H4 (cell line): ENCODE data around the gene NUF2. TPM values are rescaled to one million over a fixed set of nuclear protein-coding genes. Genes with fewer than 3 reads are reported as not detected.

Experiments
- DNase-seq: peaks from one replicate; pipeline ENCODE4 v3.0.0-alpha.2; 2015; ENCODE audit warnings: low spot score
- total RNA-seq: library from RNA; depleted of rRNA; stranded (reverse); fragments of >200 nt; shearing (Covaris generic); gene quantifications from 2 replicates; pipeline ENCODE4 v1.2.3, GENCODE V29; 2014; rRNA removed

The NUF2 gene
- total RNA-seq, 1 experiment from 2014 or later: 22.0 TPM

DNA sequence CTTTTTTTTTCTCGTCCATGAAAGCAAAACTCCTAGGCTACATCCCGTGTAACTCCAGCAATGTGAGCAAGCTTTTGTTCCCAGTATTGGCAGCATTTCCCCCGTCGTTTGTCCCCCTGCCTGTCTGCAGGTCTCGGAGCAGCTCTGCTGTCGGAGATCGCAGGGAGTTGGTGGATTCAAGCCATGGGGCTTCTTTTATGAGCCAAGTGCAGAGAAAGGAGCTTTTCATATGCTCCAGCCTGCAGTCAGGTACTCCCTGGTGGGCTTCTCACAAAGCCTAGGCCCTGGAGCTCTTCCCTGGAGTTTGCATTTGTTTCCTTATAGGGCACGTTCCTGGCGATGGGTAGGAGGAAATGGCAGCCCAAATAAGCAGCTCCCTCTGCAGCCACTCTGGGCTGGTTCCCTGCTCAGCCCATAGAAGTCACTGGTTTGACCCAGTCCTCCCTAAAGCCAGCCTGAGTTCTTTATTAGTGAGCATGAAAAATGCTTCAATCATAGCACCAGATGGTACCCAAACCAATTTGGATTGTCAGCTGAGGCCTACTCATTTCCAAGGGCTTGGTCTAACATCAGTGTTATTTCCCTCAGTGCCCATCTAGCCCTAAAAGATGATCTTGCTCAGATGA lies 78.3 kb downstream of the NUF2 start:
- DNase-seq: no peak

DNA sequence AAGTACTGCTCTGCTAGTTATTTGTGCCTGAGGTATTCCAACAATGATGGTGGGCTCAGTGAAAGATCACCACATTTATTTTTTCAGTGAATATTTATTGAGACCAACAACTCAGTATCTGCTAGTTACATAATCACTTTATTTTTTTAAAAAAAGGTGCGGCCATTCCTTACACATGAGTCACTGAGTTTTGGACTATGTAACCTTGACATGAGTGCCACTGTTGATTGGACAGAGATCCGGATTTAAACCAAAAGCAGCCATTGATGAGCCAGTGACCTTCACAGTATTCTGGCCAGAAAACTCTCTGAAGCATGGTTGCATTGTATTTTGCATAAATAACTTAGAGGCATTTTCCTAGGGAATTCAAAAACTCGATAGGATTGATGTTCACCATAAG lies 79.5 kb downstream of the NUF2 start:
- no peak for DNase-seq

Other genes with a start within 250 kb of the NUF2 start
- gene RGS5, start 119.0 kb upstream of the NUF2 start, total RNA-seq: 0.68 TPM in 1 of 2 replicates, not detected in the other